ENCODE measurements around the gene HPDL. TPM values are rescaled to one million over a fixed set of nuclear protein-coding genes. Genes with fewer than 3 reads are reported as not detected.
A peak's percentile ranks its signal among the peaks of the same experiment; 100 is the strongest.

The HPDL gene
- total and polyA plus RNA-seq, 10 of the 15 experiments (the other 5 are each of a cell fraction or from before 2014, with no cell fraction given), result 1.3 to 75.5 (median 31.8) TPM

DNA sequence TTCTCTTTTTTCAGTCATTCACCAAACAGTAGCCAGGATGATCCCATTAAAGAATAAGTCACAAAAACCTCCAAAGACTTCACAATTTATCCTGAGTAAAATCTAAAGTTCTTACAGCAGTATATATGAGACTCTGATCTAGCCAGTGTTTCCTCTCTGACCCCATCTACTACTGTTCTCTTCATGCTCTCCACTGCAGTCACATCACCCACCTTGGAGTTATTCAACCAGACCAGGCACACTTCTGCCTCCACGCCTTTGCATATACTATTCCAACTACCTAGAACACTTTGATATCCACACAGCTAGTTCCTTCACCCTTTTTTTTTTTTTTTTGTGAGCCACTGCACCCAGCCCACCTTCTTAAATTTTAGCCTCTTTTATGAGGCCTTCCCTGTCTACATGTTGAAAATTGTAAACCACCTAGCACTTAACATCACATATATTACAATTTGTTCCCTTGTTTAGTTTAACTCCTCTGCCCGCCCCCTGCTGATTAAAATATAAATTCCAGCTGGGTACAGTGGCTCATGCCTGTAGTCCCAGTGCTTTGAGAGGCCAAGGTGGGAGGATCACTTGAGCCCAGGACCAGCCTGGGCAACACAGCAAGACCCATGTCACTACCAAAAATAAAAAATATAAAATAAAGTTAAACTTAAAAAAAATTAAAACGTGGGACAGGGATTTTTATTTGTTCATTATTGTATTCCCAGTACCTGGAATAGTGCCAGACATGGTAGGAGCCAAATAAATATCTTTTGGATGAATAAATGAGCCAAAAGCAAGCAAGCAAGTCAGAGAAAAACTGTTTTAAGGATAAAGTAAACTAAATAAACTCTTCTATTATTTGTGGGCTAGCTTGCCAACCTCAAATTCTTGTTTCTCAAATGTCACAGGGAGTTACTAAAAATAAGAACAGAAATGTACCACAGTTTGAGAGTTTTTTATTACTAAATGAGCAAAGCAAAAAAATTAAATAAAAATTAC, 48.7 kb downstream of the HPDL start:
- H3K4me2 ChIP-seq (ENCODE audit: control insufficient read depth, insufficient read depth), result peak overlapping the region; percentile 71
- ATAC-seq (peak; percentile 43), FAIRE-seq (no peak), DNase-seq (ENCODE audit: low read depth, low spot score) (no peak)
- ChIA-PET POLR2A (interaction anchor here (0.5 to 0.7 kb wide), 5 partner anchors 15 to 68 kb away, joined by 3 to 7 read pairs (median 4); no protein-coding TSS in a partner anchor), RAD21 (ENCODE audit: unreplicated experiment) (interaction anchor here (1.6 to 6.2 kb wide), 2 partner anchors 14 to 116 kb away, joined by 4 to 38 read pairs; partner anchors contain the start of gene TESK2), CTCF (interaction anchor here (1.4 to 4.8 kb wide), 5 partner anchors 10 to 117 kb away, joined by 5 to 21 read pairs (median 8); no protein-coding TSS in a partner anchor), SMC1A (ENCODE audit: uncharacterized antibody, unreplicated experiment) (interaction anchor here (0.6 to 1.5 kb wide), 4 partner anchors 12 to 591 kb away, joined by 3 read pairs; no protein-coding TSS in a partner anchor)
- no peak overlapping the region for H3K4me3 ChIP-seq
- H3K36me3 ChIP-seq (ENCODE audit: control insufficient read depth in 2 of 2, insufficient read depth in 2 of 2, low read length in 1 of 2), result no peaks in the 10 kb centered on the region
- no peaks in the 10 kb centered on the region for H3K79me2 ChIP-seq (ENCODE audit: control insufficient read depth, insufficient read depth, low read length)
- H3K4me1 ChIP-seq (ENCODE audit: control insufficient read depth, insufficient read depth, low read length), result peaks cover 48% of the 10 kb centered on the region
- H3K27ac ChIP-seq (ENCODE audit: control insufficient read depth, insufficient read depth), result peak overlapping the region; percentile 37; the same call in 1 of the 2 replicates
- no peaks in the 10 kb centered on the region; the same call in 2 of the 3 replicates for H3K9me3 ChIP-seq (replicated peaks; ENCODE audit: control insufficient read depth, insufficient read depth, low read length)
- 23% methylated on average over 3 of the region's 3 CpGs for WGBS (ENCODE audit: insufficient coverage, insufficient replicate concordance, low lambda C conversion rate, missing lambda C conversion rate)
- TF ChIP-seq RB1 (IDR thresholded peaks at IDR 0.05; ENCODE audit: borderline replicate concordance), result no peak
- peak; percentile 34 for TF ChIP-seq MEF2B (IDR thresholded peaks at IDR 0.05; ENCODE audit: partially characterized antibody, poor library complexity, severe bottlenecking)
- no peak for TF ChIP-seq POLR2A (IDR thresholded peaks at IDR 0.05; ENCODE audit: low read depth, low read length)
- H4K20me1 ChIP-seq (ENCODE audit: control insufficient read depth, insufficient read depth), result no peaks in the 10 kb centered on the region
- BruUV-seq (replicated peaks), result no TSS peak
- in situ Hi-C loops (cut with MboI) (no loop called here), intact Hi-C loops (cut with micrococcal nuclease; ENCODE audit: unreplicated experiment) (no loop called here)
- H3K27me3 ChIP-seq (replicated peaks in 1 of 2; ENCODE audit: control insufficient read depth in 2 of 2, insufficient read depth in 2 of 2, low read length in 1 of 2), result no peaks in the 10 kb centered on the region
- H2AFZ ChIP-seq (ENCODE audit: control insufficient read depth, low read depth, low read length), result no peak overlapping the region
- no peak overlapping the region; the same call in 1 of the 2 replicates for H3K9ac ChIP-seq (ENCODE audit: control insufficient read depth, insufficient read depth, low read length)

DNA sequence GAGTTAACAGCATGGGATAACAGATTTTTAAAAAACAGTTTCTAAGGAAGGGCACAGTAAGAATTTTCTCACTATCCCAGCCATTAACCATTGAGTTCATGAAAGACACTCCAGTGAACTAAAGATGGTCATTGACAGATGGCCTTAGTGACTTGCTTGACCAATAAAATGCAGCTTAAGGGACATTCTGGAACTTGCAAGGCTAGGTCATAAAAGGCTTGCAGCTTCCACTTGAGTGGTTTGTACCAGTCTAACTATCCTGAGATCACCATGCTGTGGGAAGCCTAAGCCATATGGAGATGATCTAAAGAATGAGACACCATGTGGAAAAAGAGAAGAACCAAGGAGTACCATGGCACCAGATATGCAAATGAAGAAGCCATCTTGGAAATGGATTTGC, 51.5 kb downstream of the HPDL start:
- no peaks in the 10 kb centered on the region for H3K79me2 ChIP-seq (ENCODE audit: control insufficient read depth, insufficient read depth, low read length)
- TF ChIP-seq CREB1 (IDR thresholded peaks at IDR 0.05; ENCODE audit: low read depth) (no peak), SREBF1 (IDR thresholded peaks at IDR 0.05; ENCODE audit: low read length) (no peak), CBFB (IDR thresholded peaks at IDR 0.05; ENCODE audit: low read depth) (no peak)
- H3K9ac ChIP-seq (ENCODE audit: control insufficient read depth, insufficient read depth, low read length), result no peak overlapping the region
- no TSS peak for BruUV-seq (replicated peaks)
- H3K9me3 ChIP-seq (replicated peaks; ENCODE audit: control insufficient read depth, insufficient read depth, low read length), result no peaks in the 10 kb centered on the region; the same call in 2 of the 3 replicates
- no peak overlapping the region for H3K27ac ChIP-seq (ENCODE audit: control insufficient read depth, insufficient read depth)
- no peaks in the 10 kb centered on the region for H3K27me3 ChIP-seq (replicated peaks in 1 of 2; ENCODE audit: control insufficient read depth in 2 of 2, insufficient read depth in 2 of 2, low read length in 1 of 2)
- no peak overlapping the region for H3K4me3 ChIP-seq
- in situ Hi-C loops (cut with MboI) (no loop called here), intact Hi-C loops (cut with micrococcal nuclease; ENCODE audit: unreplicated experiment) (no loop called here)
- ChIA-PET CTCF (interaction anchor here (0.7 to 2.3 kb wide), 4 partner anchors 9 to 191 kb away, joined by 3 to 7 read pairs (median 4); no protein-coding TSS in a partner anchor), SMC1A (ENCODE audit: uncharacterized antibody, unreplicated experiment) (interaction anchor here (1.4 to 1.6 kb wide), 4 partner anchors 13 to 115 kb away, joined by 3 to 6 read pairs (median 4); partner anchors contain the start of gene TESK2), RAD21 (ENCODE audit: unreplicated experiment) (interaction anchor here (0.9 kb wide), 1 partner anchor 15 kb away, joined by 3 read pairs; no protein-coding TSS in a partner anchor), POLR2A (interaction anchor here (1.1 kb wide), 1 partner anchor 9 kb away, joined by 3 read pairs; no protein-coding TSS in a partner anchor)
- no peaks in the 10 kb centered on the region for H3K36me3 ChIP-seq (ENCODE audit: control insufficient read depth in 2 of 2, insufficient read depth in 2 of 2, low read length in 1 of 2)
- H3K4me1 ChIP-seq (ENCODE audit: control insufficient read depth, insufficient read depth, low read length), result peaks cover 34% of the 10 kb centered on the region
- ATAC-seq (no peak), FAIRE-seq (no peak), DNase-seq (ENCODE audit: low read depth, low spot score) (no peak)
- no peak overlapping the region for H2AFZ ChIP-seq (ENCODE audit: control insufficient read depth, low read depth, low read length)
- H4K20me1 ChIP-seq (ENCODE audit: control insufficient read depth, insufficient read depth), result no peaks in the 10 kb centered on the region
- H3K4me2 ChIP-seq (ENCODE audit: control insufficient read depth, insufficient read depth), result no peak overlapping the region

Other genes with a start within 250 kb of the HPDL start
Only the 7 nearest of the 8 such genes appear.
- 0.23 and 0.33 TPM in 2 replicates for gene ZSWIM5, start 120.3 kb upstream of the HPDL start, total RNA-seq (2014; rRNA removed)
- 0.23 and 0.31 TPM in 2 replicates for gene ZSWIM5, start 120.3 kb upstream of the HPDL start, total RNA-seq (2014; rRNA removed; fragmentation: Illumina TruSeq; extraction: Trizol)
- gene ZSWIM5, start 120.3 kb upstream of the HPDL start, total RNA-seq (2021), result 0.74 and 0.97 TPM in 2 replicates
- 0.34 and 0.49 TPM in 2 replicates for gene ZSWIM5, start 120.3 kb upstream of the HPDL start, polyA plus RNA-seq (2011; rRNA removed)
- gene ZSWIM5, start 120.3 kb upstream of the HPDL start, polyA plus RNA-seq (2014; fragmentation: Illumina TruSeq; extraction: Trizol), result 0.40 and 0.43 TPM in 2 replicates
- under 1 TPM; 0.26 to 0.40 TPM for gene ZSWIM5, start 120.3 kb upstream of the HPDL start, polyA plus RNA-seq (2014; fragmentation: Nextera tagmentation; extraction: Ambion mirVana)
- gene ZSWIM5, start 120.3 kb upstream of the HPDL start, polyA plus RNA-seq (2014; rRNA removed), result 0.49 and 0.58 TPM in 2 replicates
- gene ZSWIM5, start 120.3 kb upstream of the HPDL start, polyA plus RNA-seq (2016; fragmentation: Nextera tagmentation; extraction: Ambion mirVana), result under 1 TPM in 1 of 2 experiments, not detected in 1; 0.07 TPM
- gene TOE1, start 13.3 kb downstream of the HPDL start, total RNA-seq (2014; rRNA removed), result 33.0 TPM in 2 replicates
- gene TOE1, start 13.3 kb downstream of the HPDL start, total RNA-seq (2014; rRNA removed; fragmentation: Illumina TruSeq; extraction: Trizol), result 21.2 and 22.7 TPM in 2 replicates
- 22.3 and 23.2 TPM in 2 replicates for gene TOE1, start 13.3 kb downstream of the HPDL start, total RNA-seq (2021)
- gene TOE1, start 13.3 kb downstream of the HPDL start, polyA plus RNA-seq (2011; rRNA removed), result 13.1 and 24.3 TPM in 2 replicates
- gene TOE1, start 13.3 kb downstream of the HPDL start, polyA plus RNA-seq (2014; fragmentation: Illumina TruSeq; extraction: Trizol), result 34.4 and 36.6 TPM in 2 replicates
- gene TOE1, start 13.3 kb downstream of the HPDL start, polyA plus RNA-seq (2014; fragmentation: Nextera tagmentation; extraction: Ambion mirVana), result 10 to 100 TPM; 33.5 to 38.0 TPM
- 30.5 and 34.9 TPM in 2 replicates for gene TOE1, start 13.3 kb downstream of the HPDL start, polyA plus RNA-seq (2014; rRNA removed)
- gene TOE1, start 13.3 kb downstream of the HPDL start, polyA plus RNA-seq (2016; fragmentation: Nextera tagmentation; extraction: Ambion mirVana), result 10 to 100 TPM; 34.6 TPM
- gene MUTYH, start 13.5 kb downstream of the HPDL start, total RNA-seq (2014; rRNA removed), result 34.3 and 34.6 TPM in 2 replicates
- 17.5 and 20.0 TPM in 2 replicates for gene MUTYH, start 13.5 kb downstream of the HPDL start, total RNA-seq (2014; rRNA removed; fragmentation: Illumina TruSeq; extraction: Trizol)
- gene MUTYH, start 13.5 kb downstream of the HPDL start, total RNA-seq (2021), result 37.7 and 38.0 TPM in 2 replicates
- 17.5 and 25.7 TPM in 2 replicates for gene MUTYH, start 13.5 kb downstream of the HPDL start, polyA plus RNA-seq (2011; rRNA removed)
- 16.4 and 23.1 TPM in 2 replicates for gene MUTYH, start 13.5 kb downstream of the HPDL start, polyA plus RNA-seq (2014; fragmentation: Illumina TruSeq; extraction: Trizol)
- 10 to 100 TPM in 1 of 2 experiments, 1 to 10 TPM in 1; 2.5 to 10.5 TPM for gene MUTYH, start 13.5 kb downstream of the HPDL start, polyA plus RNA-seq (2014; fragmentation: Nextera tagmentation; extraction: Ambion mirVana)
- 41.5 and 42.7 TPM in 2 replicates for gene MUTYH, start 13.5 kb downstream of the HPDL start, polyA plus RNA-seq (2014; rRNA removed)
- 10 to 100 TPM; 38.1 to 42.0 TPM for gene MUTYH, start 13.5 kb downstream of the HPDL start, polyA plus RNA-seq (2016; fragmentation: Nextera tagmentation; extraction: Ambion mirVana)
- 5.7 and 6.8 TPM in 2 replicates for gene TESK2, start 164.3 kb downstream of the HPDL start, total RNA-seq (2014; rRNA removed)
- gene TESK2, start 164.3 kb downstream of the HPDL start, total RNA-seq (2014; rRNA removed; fragmentation: Illumina TruSeq; extraction: Trizol), result 4.4 and 4.7 TPM in 2 replicates
- gene TESK2, start 164.3 kb downstream of the HPDL start, total RNA-seq (2021), result 6.2 and 7.1 TPM in 2 replicates
- gene TESK2, start 164.3 kb downstream of the HPDL start, polyA plus RNA-seq (2011; rRNA removed), result 8.3 and 10.0 TPM in 2 replicates
- gene TESK2, start 164.3 kb downstream of the HPDL start, polyA plus RNA-seq (2014; fragmentation: Illumina TruSeq; extraction: Trizol), result 6.7 and 7.5 TPM in 2 replicates
- 1 to 10 TPM; 2.2 to 2.5 TPM for gene TESK2, start 164.3 kb downstream of the HPDL start, polyA plus RNA-seq (2014; fragmentation: Nextera tagmentation; extraction: Ambion mirVana)
- gene TESK2, start 164.3 kb downstream of the HPDL start, polyA plus RNA-seq (2014; rRNA removed), result 5.9 and 7.1 TPM in 2 replicates
- 1 to 10 TPM; 3.6 to 3.9 TPM for gene TESK2, start 164.3 kb downstream of the HPDL start, polyA plus RNA-seq (2016; fragmentation: Nextera tagmentation; extraction: Ambion mirVana)
- 2.3 and 3.2 TPM in 2 replicates for gene CCDC163, start 173.2 kb downstream of the HPDL start, total RNA-seq (2014; rRNA removed)
- gene CCDC163, start 173.2 kb downstream of the HPDL start, total RNA-seq (2014; rRNA removed; fragmentation: Illumina TruSeq; extraction: Trizol), result 2.0 and 2.1 TPM in 2 replicates
- 2.4 and 2.9 TPM in 2 replicates for gene CCDC163, start 173.2 kb downstream of the HPDL start, total RNA-seq (2021)
- 2.6 and 3.2 TPM in 2 replicates for gene CCDC163, start 173.2 kb downstream of the HPDL start, polyA plus RNA-seq (2011; rRNA removed)
- 2.7 and 3.0 TPM in 2 replicates for gene CCDC163, start 173.2 kb downstream of the HPDL start, polyA plus RNA-seq (2014; fragmentation: Illumina TruSeq; extraction: Trizol)
- 1 to 10 TPM; 1.4 to 2.3 TPM for gene CCDC163, start 173.2 kb downstream of the HPDL start, polyA plus RNA-seq (2014; fragmentation: Nextera tagmentation; extraction: Ambion mirVana)
- gene CCDC163, start 173.2 kb downstream of the HPDL start, polyA plus RNA-seq (2014; rRNA removed), result 3.6 and 5.3 TPM in 2 replicates
- 1 to 10 TPM; 2.3 to 4.0 TPM for gene CCDC163, start 173.2 kb downstream of the HPDL start, polyA plus RNA-seq (2016; fragmentation: Nextera tagmentation; extraction: Ambion mirVana)
- gene MMACHC, start 173.4 kb downstream of the HPDL start, total RNA-seq (2014; rRNA removed), result 10.8 and 13.6 TPM in 2 replicates
- 7.3 and 7.6 TPM in 2 replicates for gene MMACHC, start 173.4 kb downstream of the HPDL start, total RNA-seq (2014; rRNA removed; fragmentation: Illumina TruSeq; extraction: Trizol)
- gene MMACHC, start 173.4 kb downstream of the HPDL start, total RNA-seq (2021), result 14.2 and 14.8 TPM in 2 replicates
- 5.6 and 6.8 TPM in 2 replicates for gene MMACHC, start 173.4 kb downstream of the HPDL start, polyA plus RNA-seq (2011; rRNA removed)
- 8.1 and 11.7 TPM in 2 replicates for gene MMACHC, start 173.4 kb downstream of the HPDL start, polyA plus RNA-seq (2014; fragmentation: Illumina TruSeq; extraction: Trizol)
- 1 to 10 TPM; 4.6 to 5.7 TPM for gene MMACHC, start 173.4 kb downstream of the HPDL start, polyA plus RNA-seq (2014; fragmentation: Nextera tagmentation; extraction: Ambion mirVana)
- gene MMACHC, start 173.4 kb downstream of the HPDL start, polyA plus RNA-seq (2014; rRNA removed), result 9.4 and 9.8 TPM in 2 replicates
- 10 to 100 TPM in 1 of 2 experiments, 1 to 10 TPM in 1; 10.0 to 12.3 TPM for gene MMACHC, start 173.4 kb downstream of the HPDL start, polyA plus RNA-seq (2016; fragmentation: Nextera tagmentation; extraction: Ambion mirVana)
- gene PRDX1, start 195.0 kb downstream of the HPDL start, total RNA-seq (2014; rRNA removed), result 822 and 988 TPM in 2 replicates
- 779 and 790 TPM in 2 replicates for gene PRDX1, start 195.0 kb downstream of the HPDL start, total RNA-seq (2014; rRNA removed; fragmentation: Illumina TruSeq; extraction: Trizol)
- gene PRDX1, start 195.0 kb downstream of the HPDL start, total RNA-seq (2021), result 630 and 659 TPM in 2 replicates
- 784 and 883 TPM in 2 replicates for gene PRDX1, start 195.0 kb downstream of the HPDL start, polyA plus RNA-seq (2011; rRNA removed)
- gene PRDX1, start 195.0 kb downstream of the HPDL start, polyA plus RNA-seq (2014; fragmentation: Illumina TruSeq; extraction: Trizol), result 752 and 883 TPM in 2 replicates
- 1,000 to 10,000 TPM; 1,264 to 1,775 TPM for gene PRDX1, start 195.0 kb downstream of the HPDL start, polyA plus RNA-seq (2014; fragmentation: Nextera tagmentation; extraction: Ambion mirVana)
- 763 and 801 TPM in 2 replicates for gene PRDX1, start 195.0 kb downstream of the HPDL start, polyA plus RNA-seq (2014; rRNA removed)
- 1,000 to 10,000 TPM; 1,223 to 1,315 TPM for gene PRDX1, start 195.0 kb downstream of the HPDL start, polyA plus RNA-seq (2016; fragmentation: Nextera tagmentation; extraction: Ambion mirVana)